Thymus (tissue), 14 donors: ENCODE measurements around the gene REL. TPM values are rescaled to one million over a fixed set of nuclear protein-coding genes. Genes with fewer than 3 reads are reported as not detected.

ENCODE experiments used
- DNase-seq, 9 donors: peaks; one replicate each; pipeline ENCODE4 v3.0.0-alpha.2; 2013; ENCODE audit warnings: low spot score in 9 of 9, low read depth in 6 of 9, missing footprints in 1 of 9
- H3K27ac ChIP-seq, 2 donors: one replicate each; pipeline ENCODE4 v1.5.1; 2013; ENCODE audit warnings: control low read depth in 1 of 2, low read depth in 1 of 2, low read length in 1 of 2, mild to moderate bottlenecking in 1 of 2, moderate library complexity in 1 of 2
- H3K27me3 ChIP-seq, 2 donors: one replicate each; pipeline ENCODE4 v1.5.1; 2013; ENCODE audit warnings: low read length in 1 of 2; ENCODE audit not compliant: control insufficient read depth in 2 of 2, insufficient read depth in 1 of 2
- H3K36me3 ChIP-seq, 2 donors: one replicate each; pipeline ENCODE4 v1.5.1; 2013; ENCODE audit warnings: low read length in 1 of 2, mild to moderate bottlenecking in 1 of 2, moderate library complexity in 1 of 2; ENCODE audit not compliant: control insufficient read depth in 2 of 2, insufficient read depth in 2 of 2
- H3K4me1 ChIP-seq, 2 donors: one replicate each; pipeline ENCODE4 v1.5.1; 2013; ENCODE audit warnings: low read length in 2 of 2; ENCODE audit not compliant: control insufficient read depth in 2 of 2, insufficient read depth in 2 of 2
- H3K4me3 ChIP-seq, 2 donors: one replicate each; pipeline ENCODE4 v1.5.1; 2013; ENCODE audit warnings: low read length in 2 of 2, control low read depth in 1 of 2, mild to moderate bottlenecking in 1 of 2
- H3K9me3 ChIP-seq, 2 donors: one replicate each; pipeline ENCODE4 v1.5.1; 2013; ENCODE audit warnings: low read length in 1 of 2, mild to moderate bottlenecking in 1 of 2; ENCODE audit not compliant: control insufficient read depth in 2 of 2, insufficient read depth in 1 of 2
- WGBS: extraction: QIAGEN DNeasy Blood & Tissue Kit; methylation state at CpG from one replicate; pipeline ENCODE4 v1.1.7; 2013; 5-methylcytosine and 5-hydroxymethylcytosine counted together
- long read RNA-seq, 10 donors: transcript quantifications; one replicate each; lab custom pipeline, GENCODE V29; 2026
- polyA plus RNA-seq: library from polyadenylated mRNA; stranded (reverse); fragments of 200-250 nt; gene quantifications from one replicate; pipeline ENCODE4 v1.2.3, GENCODE V29; 2013
- total RNA-seq: library from RNA; stranded (reverse); fragments of 120-200 nt; gene quantifications from one replicate; pipeline ENCODE4 v1.2.4, GENCODE V29; 2013
- donor health status: healthy.

REL gene
- total RNA-seq (10.6 TPM), polyA plus RNA-seq (3.1 TPM)
- long read RNA-seq, donor 1, result 0 reads
- long read RNA-seq, donor 2, transcript REL-202 (10 exons, 2,398 nt), result major isoform, 7 of 7 reads
- long read RNA-seq, donor 2, partial matches to known transcripts, result 0 of 7 reads
- long read RNA-seq, donor 2, other reads (novel, unspliced or antisense), result 0 of 7 reads
- long read RNA-seq, donor 3, partial matches to known transcripts, result 0 of 1 reads
- long read RNA-seq, donor 3, other reads (novel, unspliced or antisense), result 0 of 1 reads
- long read RNA-seq, donor 4, partial matches to known transcripts, result 0 of 1 reads
- long read RNA-seq, donor 4, other reads (novel, unspliced or antisense), result 0 of 1 reads
- long read RNA-seq, donor 5, partial matches to known transcripts, result 5 of 7 reads
- long read RNA-seq, donor 5, other reads (novel, unspliced or antisense), result 0 of 7 reads
- long read RNA-seq, donor 6, partial matches to known transcripts, result 0 of 2 reads
- long read RNA-seq, donor 6, other reads (novel, unspliced or antisense), result 0 of 2 reads
- long read RNA-seq, donor 7, partial matches to known transcripts, result 0 of 3 reads
- long read RNA-seq, donor 7, other reads (novel, unspliced or antisense), result 0 of 3 reads
- long read RNA-seq, donor 8, partial matches to known transcripts, result 0 of 1 reads
- long read RNA-seq, donor 8, other reads (novel, unspliced or antisense), result 0 of 1 reads
- long read RNA-seq, donor 9, partial matches to known transcripts, result 0 of 1 reads
- long read RNA-seq, donor 9, other reads (novel, unspliced or antisense), result 0 of 1 reads
- long read RNA-seq, donor 10, partial matches to known transcripts, result 0 of 1 reads
- long read RNA-seq, donor 10, other reads (novel, unspliced or antisense), result 0 of 1 reads

DNA sequence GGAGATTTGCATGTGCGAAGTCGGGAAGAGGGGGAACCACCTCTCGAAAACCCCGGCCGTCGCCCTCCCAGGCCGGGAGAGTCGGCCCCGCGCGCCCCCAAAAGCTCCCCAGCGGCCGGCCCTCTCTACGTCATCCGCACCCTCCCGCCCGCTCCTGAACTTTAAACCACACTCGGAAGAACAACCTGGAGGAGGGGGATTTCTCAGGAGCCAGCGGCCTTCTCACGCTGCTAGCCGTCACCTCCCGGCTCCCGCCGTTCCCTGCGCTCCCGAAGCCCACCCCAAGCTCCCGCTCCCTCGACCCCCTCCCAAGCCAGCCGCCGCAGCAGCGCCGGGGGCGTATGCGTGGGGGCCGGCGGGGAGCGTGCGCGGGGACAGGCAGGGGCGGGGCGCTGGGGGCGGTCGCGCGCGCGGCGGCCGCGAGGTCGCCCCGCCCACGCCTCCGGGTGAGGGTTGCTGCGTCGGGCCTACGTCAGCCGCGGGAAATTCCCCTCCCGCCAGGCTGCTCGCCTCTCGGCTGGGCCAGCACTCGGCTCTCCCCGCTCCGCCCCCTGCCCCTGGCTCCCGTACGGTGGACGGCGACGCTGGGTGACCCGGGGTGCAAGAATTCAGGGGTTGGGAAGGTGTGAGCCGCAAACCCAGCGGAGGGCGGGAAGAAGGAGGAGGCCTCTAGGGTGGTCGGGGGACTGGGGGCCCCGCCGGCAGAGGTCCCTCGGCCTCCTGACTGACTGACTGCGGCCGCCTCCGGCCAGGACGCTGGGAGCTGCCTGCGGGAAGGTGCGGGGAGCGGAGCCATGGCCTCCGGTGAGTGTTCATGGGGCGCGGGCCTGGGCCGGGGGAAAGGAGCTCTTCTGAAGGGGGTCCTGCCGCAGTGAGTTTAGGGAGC, at the start of gene REL:
Gene REL (plus strand): TSS at position 528 of the 886 bp plus-strand sequence. CDS start 267 bp downstream, at position 795.
- Histone ChIP-seq H3K36me3 (no peaks in the 10 kb centered on the region), H3K4me1 (peaks cover 3 to 4% of the 10 kb centered on the region in 2 donors), H3K27me3 (no peaks in the 10 kb centered on the region), H3K9me3 (peaks cover 0 to 4% of the 10 kb centered on the region in 2 donors), H3K4me3 (peak within 1 kb of the TSS; percentile 87 to 99), H3K27ac (peak within 1 kb of the TSS; percentile 96)
- under 1% methylated on average over 90 of the region's 90 CpGs for WGBS
- peak; percentile 60 to 92 (median 81) for DNase-seq

DNA sequence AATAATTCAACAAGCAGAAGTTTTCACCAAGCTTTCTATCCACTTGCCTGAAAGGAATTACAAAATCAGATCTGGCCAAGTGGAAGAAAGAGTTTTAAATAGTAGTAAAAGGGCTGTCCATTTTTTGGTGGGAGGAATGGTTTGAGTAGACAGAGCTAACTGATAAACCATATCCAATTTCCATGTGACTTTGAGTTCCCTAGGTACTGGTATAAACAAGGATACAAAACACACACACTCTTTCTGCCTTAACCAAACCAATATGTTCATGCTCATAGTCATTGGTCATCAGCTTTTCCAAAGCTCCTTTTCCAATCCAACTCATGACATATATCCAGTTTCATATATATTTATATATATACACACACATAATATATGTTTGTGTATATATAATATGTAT, 49.5 kb upstream of the REL start:
- peaks cover 1 to 4% of the 10 kb centered on the region in 2 donors for H3K4me1 ChIP-seq
- H3K4me3 ChIP-seq, result no peak overlapping the region
- H3K27me3 ChIP-seq, result no peaks in the 10 kb centered on the region
- no peaks in the 10 kb centered on the region for H3K36me3 ChIP-seq
- no peak for DNase-seq
- no peaks in the 10 kb centered on the region for H3K9me3 ChIP-seq
- no peak overlapping the region for H3K27ac ChIP-seq

DNA sequence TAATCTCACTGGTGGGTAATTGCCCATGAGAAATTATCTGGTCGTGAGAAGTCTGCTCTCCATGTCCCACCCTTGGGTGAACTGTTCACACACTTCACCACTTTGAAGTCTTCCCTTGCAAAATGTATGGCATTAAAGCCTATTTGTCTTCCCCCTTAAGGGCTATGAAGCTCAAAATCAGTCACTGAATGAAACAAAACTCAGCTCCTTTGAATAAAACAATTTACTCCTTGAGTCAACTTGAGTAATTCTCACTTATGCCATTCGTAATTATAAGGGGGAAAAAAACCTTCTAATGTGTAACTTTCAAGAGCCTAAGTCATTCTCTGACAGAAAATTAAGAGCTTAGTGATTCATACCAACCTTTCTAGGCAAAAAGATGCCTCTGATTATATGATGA, 48.8 kb upstream of the REL start:
- Histone ChIP-seq H3K4me1 (peaks cover 0 to 4% of the 10 kb centered on the region in 2 donors), H3K9me3 (no peaks in the 10 kb centered on the region), H3K27ac (no peak overlapping the region), H3K27me3 (no peaks in the 10 kb centered on the region), H3K4me3 (no peak overlapping the region), H3K36me3 (no peaks in the 10 kb centered on the region)
- WGBS, result 95% methylated on average over 2 of the region's 2 CpGs
- no peak for DNase-seq

DNA sequence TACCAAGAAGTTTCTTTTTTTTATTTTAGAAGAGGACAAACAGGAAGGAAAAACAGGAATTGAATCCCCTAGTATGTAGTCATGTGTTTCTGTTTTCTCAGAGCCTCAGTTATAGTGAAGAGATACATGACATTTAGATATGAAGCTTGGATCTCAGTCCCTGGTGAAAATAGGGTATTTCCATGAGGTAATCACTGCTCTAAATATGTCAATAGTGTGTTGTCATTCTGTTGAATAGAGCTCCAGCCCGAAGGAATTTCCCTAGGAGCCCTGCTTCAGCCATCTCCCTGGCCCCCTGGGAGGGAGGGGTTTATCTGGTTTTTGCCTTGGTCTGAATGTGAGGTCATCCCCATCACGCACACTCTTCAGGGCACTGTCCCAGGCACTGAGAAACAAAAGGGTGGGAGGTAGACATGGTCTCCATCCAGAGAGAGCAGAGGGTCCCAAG, 47.1 kb upstream of the REL start:
- H3K9me3 ChIP-seq, result no peaks in the 10 kb centered on the region
- H3K27ac ChIP-seq, result no peak overlapping the region
- H3K4me1 ChIP-seq, result peaks cover under 1 to 4% of the 10 kb centered on the region in 2 donors
- no peaks in the 10 kb centered on the region for H3K27me3 ChIP-seq
- WGBS, result 90% methylated on average over 2 of the region's 2 CpGs
- no peaks in the 10 kb centered on the region for H3K36me3 ChIP-seq
- H3K4me3 ChIP-seq, result no peak overlapping the region
- no peak for DNase-seq

DNA sequence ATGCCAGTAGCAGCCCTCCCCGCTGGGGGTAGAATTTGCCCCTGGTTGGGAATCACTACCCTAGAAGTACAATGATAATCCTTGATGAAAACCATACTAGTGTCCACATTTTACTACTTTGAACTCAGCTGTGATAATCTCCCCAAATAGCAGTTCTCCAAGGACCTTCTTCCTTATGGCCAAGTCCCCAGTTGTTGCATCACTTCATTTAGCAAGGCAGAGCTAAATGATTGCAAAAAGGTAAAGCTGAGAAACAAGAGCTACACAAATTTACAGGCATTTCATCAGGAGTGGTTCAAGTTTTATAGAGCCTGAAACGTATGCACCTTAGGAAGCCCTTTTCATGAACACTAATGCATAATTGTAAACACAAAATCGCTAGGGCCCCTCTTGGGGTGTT, 44.9 kb upstream of the REL start:
- H3K27ac ChIP-seq, result no peak overlapping the region
- 95% methylated on average over 3 of the region's 3 CpGs for WGBS
- no peak for DNase-seq
- no peak overlapping the region for H3K4me3 ChIP-seq
- no peaks in the 10 kb centered on the region for H3K27me3 ChIP-seq
- H3K9me3 ChIP-seq, result no peaks in the 10 kb centered on the region
- no peaks in the 10 kb centered on the region for H3K36me3 ChIP-seq
- H3K4me1 ChIP-seq, result peaks cover 12 to 19% of the 10 kb centered on the region in 2 donors

DNA sequence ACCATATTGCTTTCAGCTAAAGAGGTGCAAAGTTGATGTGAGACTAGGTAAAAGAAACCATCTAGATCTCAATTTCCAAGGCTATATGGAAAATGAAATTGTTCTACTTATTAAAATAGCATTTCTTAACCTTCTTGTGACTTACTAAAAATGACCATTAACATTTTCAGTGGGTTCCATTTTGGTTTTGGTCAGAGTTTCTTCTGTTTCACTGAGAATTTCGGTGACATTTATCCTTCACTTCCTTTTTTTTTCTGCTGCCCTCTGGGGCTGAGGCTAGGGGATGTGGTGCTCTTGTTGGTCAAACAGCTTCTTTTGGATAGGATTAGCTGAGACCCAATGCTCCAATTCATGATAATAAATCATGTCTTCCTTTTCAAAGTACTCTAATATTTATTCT, 44.3 kb upstream of the REL start:
- H3K36me3 ChIP-seq, result no peaks in the 10 kb centered on the region
- H3K27ac ChIP-seq, result no peak overlapping the region
- DNase-seq, result no peak
- no peaks in the 10 kb centered on the region for H3K27me3 ChIP-seq
- H3K9me3 ChIP-seq, result no peaks in the 10 kb centered on the region
- WGBS, result 48% methylated on average over 1 of the region's 1 CpG
- peaks cover 14 to 22% of the 10 kb centered on the region in 2 donors for H3K4me1 ChIP-seq
- no peak overlapping the region for H3K4me3 ChIP-seq

DNA sequence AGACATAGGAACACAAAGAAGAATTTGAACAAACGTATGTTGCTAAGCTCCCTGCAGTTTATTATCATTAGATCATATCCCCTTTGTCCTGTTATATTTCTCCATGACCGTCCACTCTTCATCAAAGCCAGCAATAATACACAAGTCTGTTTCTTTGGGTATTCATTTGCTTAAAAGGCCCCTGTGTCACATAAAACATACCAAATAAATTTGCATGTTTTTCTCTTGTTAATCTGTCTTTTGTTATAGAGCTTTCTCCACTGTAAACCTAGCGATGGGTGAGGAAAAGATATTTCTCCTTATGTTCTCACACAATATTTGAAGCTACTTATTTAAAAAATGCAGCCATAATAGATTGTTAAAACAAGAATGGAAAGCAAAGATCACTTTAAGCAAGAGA, 42.9 kb upstream of the REL start:
- 97% methylated on average over 3 of the region's 3 CpGs for WGBS
- no peaks in the 10 kb centered on the region for H3K36me3 ChIP-seq
- H3K9me3 ChIP-seq, result no peaks in the 10 kb centered on the region
- no peak overlapping the region for H3K4me3 ChIP-seq
- DNase-seq, result no peak
- H3K27ac ChIP-seq, result no peak overlapping the region
- H3K4me1 ChIP-seq, result peaks cover 14 to 22% of the 10 kb centered on the region in 2 donors
- H3K27me3 ChIP-seq, result no peaks in the 10 kb centered on the region

DNA sequence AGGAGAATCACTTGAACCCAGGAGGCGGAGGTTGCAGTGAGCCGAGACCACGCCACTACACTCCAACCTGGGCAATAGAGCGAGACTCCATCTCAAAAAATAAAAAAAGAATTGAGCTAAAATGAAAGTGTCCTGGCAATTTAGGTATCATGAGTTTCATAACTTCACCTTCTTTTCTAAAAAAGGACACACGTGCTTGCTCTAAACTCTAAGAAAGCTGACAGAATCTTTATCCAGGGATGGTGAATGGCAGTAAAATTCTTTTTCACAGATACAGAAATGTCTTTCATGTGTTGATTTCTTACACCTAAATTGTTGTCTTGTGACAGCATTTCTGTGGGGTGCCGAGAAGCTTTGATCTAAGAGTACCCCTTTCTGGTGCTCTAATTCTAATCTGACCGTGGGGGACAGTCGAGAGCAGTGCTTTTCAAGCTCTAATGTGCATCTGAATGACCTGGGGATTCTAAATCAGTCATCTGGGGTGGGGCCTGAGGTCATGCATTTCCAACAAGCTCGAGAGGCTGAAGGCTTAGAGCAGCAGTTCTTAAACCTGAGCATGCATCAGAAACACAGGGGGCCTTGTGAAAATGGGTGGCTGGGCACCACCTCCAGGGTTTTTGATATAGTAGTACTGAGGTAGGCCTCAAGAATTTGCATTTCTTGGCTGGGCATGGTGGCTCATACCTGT, 42.1 kb upstream of the REL start:
- WGBS, result 96% methylated on average over 9 of the region's 9 CpGs
- no peak overlapping the region for H3K4me3 ChIP-seq
- peaks cover 14 to 22% of the 10 kb centered on the region in 2 donors for H3K4me1 ChIP-seq
- no peak overlapping the region for H3K27ac ChIP-seq
- H3K36me3 ChIP-seq, result no peaks in the 10 kb centered on the region
- H3K27me3 ChIP-seq, result no peaks in the 10 kb centered on the region
- H3K9me3 ChIP-seq, result no peaks in the 10 kb centered on the region
- no peak for DNase-seq
